SU-DHL-6 (cell line): ENCODE measurements around the gene TUBB3.

Experiments used
- CTCF ChIP-seq: fragments of 200-600 bp; sonication (generic); IDR thresholded peaks from one replicate; pipeline ENCODE4 v1.5.1; 2017; ENCODE audit warnings: antibody characterized with exemption, mild to moderate bottlenecking, low read length, moderate library complexity; ENCODE audit not compliant: insufficient read depth, poor library complexity, severe bottlenecking
- EZH2phosphoT487 ChIP-seq: fragments of 200-600 bp; sonication (generic), shearing (Covaris generic); conservative IDR thresholded peaks from 2 replicates; pipeline ENCODE4 v1.6.1; 2018; ENCODE audit warnings: mild to moderate bottlenecking, antibody characterized with exemption, low read length, moderate library complexity, mixed read lengths

- no peak for TF ChIP-seq CTCF
- TF ChIP-seq EZH2phosphoT487, result no peak
Measured at GRCh38 chr16:89958068-89958467, 34.9 kb downstream of the TUBB3 start.
